RPMI7951 (cell line): ENCODE measurements around the gene LBX2. TPM values are rescaled to one million over a fixed set of nuclear protein-coding genes. Genes with fewer than 3 reads are reported as not detected.

ENCODE experiments used
- DNase-seq: peaks from one replicate; pipeline ENCODE4 v3.0.0-alpha.2; 2012; ENCODE audit warnings: low read depth
- total RNA-seq: library from RNA; depleted of rRNA; stranded (reverse); fragments of >200 nt; shearing (Covaris generic); gene quantifications from 2 replicates; pipeline ENCODE4 v1.2.3, GENCODE V29; 2014

LBX2 gene
- total RNA-seq, 1 experiment from 2014 or later: 6.7 TPM

GRCh38 chr2:74525717-74526648 lies 26.6 kb upstream of the LBX2 start, which contains the start of gene DQX1:
TSS of gene DQX1 (minus strand) at chr2:74526231. CDS start at chr2:74525729, 502 bp downstream.
- peak; percentile 43 for DNase-seq

GRCh38 chr2:74524955-74525716 lies 25.7 kb upstream of the LBX2 start:
- no peak for DNase-seq

GRCh38 chr2:74524005-74524404 lies 24.6 kb upstream of the LBX2 start:
- no peak for DNase-seq

GRCh38 chr2:74522516-74522915 lies 23.1 kb upstream of the LBX2 start:
- DNase-seq: no peak

- DNase-seq: no peak
These were observed 17.2 kb upstream of the LBX2 start for GRCh38 chr2:74516650-74517049.

GRCh38 chr2:74515981-74516633 lies 16.7 kb upstream of the LBX2 start:
- no peak for DNase-seq

GRCh38 chr2:74515271-74515980 lies 16.0 kb upstream of the LBX2 start:
- DNase-seq: no peak

- peak; percentile 65 for DNase-seq
These were observed 15.2 kb upstream of the LBX2 start, which contains the start of gene TLX2 for GRCh38 chr2:74514368-74515270. TSS of gene TLX2 (plus strand) at chr2:74514450. CDS start at chr2:74514807, 357 bp downstream.

- DNase-seq: no peak
These were observed 14.4 kb upstream of the LBX2 start for GRCh38 chr2:74513605-74514367.

- no peak for DNase-seq
These were observed 13.6 kb upstream of the LBX2 start for GRCh38 chr2:74512744-74513604.

GRCh38 chr2:74511104-74511989 lies 11.9 kb upstream of the LBX2 start:
- no peak for DNase-seq

GRCh38 chr2:74510272-74510671 lies 10.9 kb upstream of the LBX2 start:
- no peak for DNase-seq

GRCh38 chr2:74507926-74508520 lies 8.6 kb upstream of the LBX2 start:
- DNase-seq: peak; percentile 80

- DNase-seq: peak; percentile 97
These were observed 7.9 kb upstream of the LBX2 start, which contains the start of gene PCGF1 for GRCh38 chr2:74507145-74507925. TSS of gene PCGF1 (minus strand) at chr2:74507695. CDS start at chr2:74507668, 27 bp downstream.

GRCh38 chr2:74505448-74506246 lies 6.2 kb upstream of the LBX2 start:
- no peak for DNase-seq
